Activated T-cell treated with anti-CD3 and anti-CD28 coated beads, Interleukin-2, amount 50 U/mL, for 4 hours (primary cell): ENCODE measurements around the gene SLC50A1. TPM values are rescaled to one million over a fixed set of nuclear protein-coding genes. Genes with fewer than 3 reads are reported as not detected.
"Not testable (repeated sequence)": the region's sequence is repeated elsewhere in the genome, so short reads cannot be mapped to it uniquely, and the experiment has no call there.

Experiments
- ATAC-seq, 2 donors: fragments of 200-7000 bp; cut with Tn5 transposase; one replicate each; pipeline ENCODE4 v1.10.0; 2021
- DNase-seq: peaks from one replicate; pipeline ENCODE4 v3.0.0-alpha.2; 2020
- H3K27me3 Mint-ChIP-seq: one replicate; pipeline ENCODE4 v1.8.0; 2021; ENCODE audit warnings: low read depth, mixed read lengths
- H3K36me3 Mint-ChIP-seq: one replicate; pipeline ENCODE4 v1.8.0; 2022; ENCODE audit warnings: mixed read lengths; ENCODE audit not compliant: insufficient read depth
- H3K4me1 Mint-ChIP-seq: one replicate; pipeline ENCODE4 v1.8.0; 2021; ENCODE audit warnings: low read depth, mixed read lengths
- H3K4me3 Mint-ChIP-seq: one replicate; pipeline ENCODE4 v1.8.0; 2021; ENCODE audit warnings: mild to moderate bottlenecking, moderate library complexity, mixed read lengths
- H3K9me3 Mint-ChIP-seq: one replicate; pipeline ENCODE4 v1.8.0; 2021; ENCODE audit warnings: mixed read lengths
- total RNA-seq, 3 donors: library from RNA; stranded (reverse); gene quantifications; one replicate each; pipeline ENCODE4 v1.2.1, GENCODE V29; 2021

Gene SLC50A1
- total RNA-seq, 3 donors from 2014 or later = 29.1 to 36.0 (median 33.5) TPM

GRCh38 chr1:155167166-155168104, 31.8 kb downstream of the SLC50A1 start:
- peak; percentile 78 to 79 for ATAC-seq
- Mint-ChIP-seq H3K27me3 (peaks cover 3% of the 10 kb centered on the region), H3K4me1 (peaks cover 31% of the 10 kb centered on the region), H3K36me3 (peaks cover 14% of the 10 kb centered on the region), H3K4me3 (peak overlapping the region; percentile 48), H3K9me3 (no peaks in the 10 kb centered on the region)
- DNase-seq = peak; percentile 86

- Mint-ChIP-seq H3K36me3 (peaks cover 14% of the 10 kb centered on the region), H3K4me1 (peaks cover 33% of the 10 kb centered on the region), H3K4me3 (peak overlapping the region; percentile 48)
- ATAC-seq, H3K27me3 Mint-ChIP-seq, DNase-seq, H3K9me3 Mint-ChIP-seq: not testable (repeated sequence)
These were observed 32.4 kb downstream of the SLC50A1 start for GRCh38 chr1:155168105-155168445.

- DNase-seq (no peak), ATAC-seq (no peak)
- Mint-ChIP-seq H3K27me3 (peaks cover 3% of the 10 kb centered on the region), H3K9me3 (no peaks in the 10 kb centered on the region), H3K4me1 (peaks cover 38% of the 10 kb centered on the region), H3K4me3 (no peak overlapping the region), H3K36me3 (peaks cover 14% of the 10 kb centered on the region)
These were observed 33.0 kb downstream of the SLC50A1 start for GRCh38 chr1:155168456-155169210.

- ATAC-seq = no peak
- no peak for DNase-seq
- peaks cover 42% of the 10 kb centered on the region for H3K4me1 Mint-ChIP-seq
- peaks cover 3% of the 10 kb centered on the region for H3K27me3 Mint-ChIP-seq
- peaks cover 14% of the 10 kb centered on the region for H3K36me3 Mint-ChIP-seq
- no peaks in the 10 kb centered on the region for H3K9me3 Mint-ChIP-seq
- no peak overlapping the region for H3K4me3 Mint-ChIP-seq
These were observed 33.9 kb downstream of the SLC50A1 start for GRCh38 chr1:155169541-155169940.

- H3K36me3 Mint-ChIP-seq = peaks cover 14% of the 10 kb centered on the region
- DNase-seq (no peak), ATAC-seq (no peak)
- H3K4me1 Mint-ChIP-seq = peaks cover 48% of the 10 kb centered on the region
- H3K4me3 Mint-ChIP-seq = peak overlapping the region; percentile 31
- peaks cover 3% of the 10 kb centered on the region for H3K27me3 Mint-ChIP-seq
- H3K9me3 Mint-ChIP-seq = no peaks in the 10 kb centered on the region
These were observed 34.6 kb downstream of the SLC50A1 start for GRCh38 chr1:155170101-155170785.

GRCh38 chr1:155170806-155171205, 35.2 kb downstream of the SLC50A1 start:
- Mint-ChIP-seq H3K36me3 (peaks cover 14% of the 10 kb centered on the region), H3K27me3 (peaks cover 3% of the 10 kb centered on the region), H3K4me3 (peak overlapping the region; percentile 95), H3K9me3 (no peaks in the 10 kb centered on the region), H3K4me1 (peaks cover 48% of the 10 kb centered on the region)
- ATAC-seq (no peak), DNase-seq (no peak)

- DNase-seq = no peak
- Mint-ChIP-seq H3K36me3 (peaks cover 14% of the 10 kb centered on the region), H3K9me3 (no peaks in the 10 kb centered on the region), H3K4me1 (peaks cover 57% of the 10 kb centered on the region), H3K27me3 (peaks cover under 1% of the 10 kb centered on the region), H3K4me3 (peak overlapping the region; percentile 95)
- ATAC-seq = peak; percentile 42 to 50
These were observed 36.4 kb downstream of the SLC50A1 start for GRCh38 chr1:155171836-155172731.

GRCh38 chr1:155172732-155173477, 37.3 kb downstream of the SLC50A1 start, which contains the start of gene KRTCAP2:
Gene KRTCAP2 (minus strand): TSS chr1:155173304. CDS start chr1:155173224, 80 bp downstream.
- peaks cover 48% of the 10 kb centered on the region for H3K4me1 Mint-ChIP-seq
- peak within 1 kb of the TSS; percentile 95 for H3K4me3 Mint-ChIP-seq
- ATAC-seq = peak; percentile 82 to 85
- H3K36me3 Mint-ChIP-seq = peaks cover 14% of the 10 kb centered on the region
- H3K9me3 Mint-ChIP-seq = no peaks in the 10 kb centered on the region
- peak; percentile 90 for DNase-seq
- H3K27me3 Mint-ChIP-seq = no peaks in the 10 kb centered on the region

GRCh38 chr1:155173478-155174323, 38.0 kb downstream of the SLC50A1 start, which contains the start of gene TRIM46:
Gene TRIM46 (plus strand): TSS chr1:155173849. CDS start chr1:155173967, 118 bp downstream.
- Mint-ChIP-seq H3K4me3 (peak within 1 kb of the TSS; percentile 95), H3K27me3 (no peaks in the 10 kb centered on the region), H3K9me3 (no peaks in the 10 kb centered on the region), H3K36me3 (peaks cover 13% of the 10 kb centered on the region), H3K4me1 (peaks cover 47% of the 10 kb centered on the region)
- DNase-seq = peak; percentile 68
- ATAC-seq = peak; percentile 36

- DNase-seq (peak; percentile 48), ATAC-seq (no peak)
- Mint-ChIP-seq H3K4me3 (peak overlapping the region; percentile 95), H3K9me3 (no peaks in the 10 kb centered on the region), H3K4me1 (peaks cover 44% of the 10 kb centered on the region), H3K36me3 (peaks cover 6% of the 10 kb centered on the region), H3K27me3 (no peaks in the 10 kb centered on the region)
These were observed 39.0 kb downstream of the SLC50A1 start for GRCh38 chr1:155174324-155175280.

- no peak for ATAC-seq
- H3K36me3 Mint-ChIP-seq = peaks cover under 1% of the 10 kb centered on the region
- peaks cover 43% of the 10 kb centered on the region for H3K4me1 Mint-ChIP-seq
These were observed 39.8 kb downstream of the SLC50A1 start for GRCh38 chr1:155175281-155175926.

More at GRCh38 chr1:155175281-155175926, 39.8 kb downstream of the SLC50A1 start:
- DNase-seq = no peak
- no peaks in the 10 kb centered on the region for H3K9me3 Mint-ChIP-seq
- peak overlapping the region; percentile 71 for H3K4me3 Mint-ChIP-seq
- no peaks in the 10 kb centered on the region for H3K27me3 Mint-ChIP-seq
